Osteoblast (primary cell): Measurements from ENCODE around the gene UNCX. TPM values are rescaled to one million over a fixed set of nuclear protein-coding genes. Genes with fewer than 3 reads are reported as not detected.
A peak's percentile ranks its signal among the peaks of the same experiment; 100 is the strongest.

Experiments
- DNase-seq: peaks from one replicate; pipeline ENCODE4 v3.0.0; 2011; ENCODE audit warnings: low spot score, mixed read lengths; ENCODE audit not compliant: insufficient read length; ENCODE audit errors: missing footprints
- H2AFZ ChIP-seq: 2 replicates; pipeline ENCODE4 v1.6.0; 2011; ENCODE audit warnings: mild to moderate bottlenecking, low read length
- H3K27ac ChIP-seq: 2 replicates; pipeline ENCODE4 v1.5.1; 2011; ENCODE audit warnings: mild to moderate bottlenecking, low read depth, low read length, moderate library complexity
- H3K27me3 ChIP-seq: 2 replicates; pipeline ENCODE4 v1.6.0; 2012; ENCODE audit warnings: mild to moderate bottlenecking, control low read depth, inconsistent platforms, low read length, moderate library complexity; ENCODE audit not compliant: insufficient read depth
- H3K36me3 ChIP-seq: 2 replicates; pipeline ENCODE4 v1.5.1; 2011; ENCODE audit warnings: mild to moderate bottlenecking, low read length, control low read depth, moderate library complexity; ENCODE audit not compliant: insufficient read depth
- H3K4me1 ChIP-seq: 2 replicates; pipeline ENCODE4 v1.5.1; 2011; ENCODE audit warnings: mild to moderate bottlenecking, low read length, control low read depth, moderate library complexity; ENCODE audit not compliant: insufficient read depth
- H3K4me2 ChIP-seq: 2 replicates; pipeline ENCODE4 v1.6.0; 2011; ENCODE audit warnings: mild to moderate bottlenecking, low read length; ENCODE audit not compliant: insufficient read depth
- H3K4me3 ChIP-seq: fragments of 200-600 bp; sonication (generic); 3 replicates; pipeline ENCODE4 v1.5.1; 2012; ENCODE audit warnings: mild to moderate bottlenecking, low read length, inconsistent platforms; ENCODE audit not compliant: insufficient read depth
- H3K79me2 ChIP-seq: 2 replicates; pipeline ENCODE4 v1.6.0; 2012; ENCODE audit warnings: mild to moderate bottlenecking, low read length, control low read depth, inconsistent platforms; ENCODE audit not compliant: insufficient read depth
- H3K9me3 ChIP-seq: 2 replicates; pipeline ENCODE4 v1.5.1; 2011; ENCODE audit warnings: low read depth, low read length, control low read depth
- H4K20me1 ChIP-seq: 2 replicates; pipeline ENCODE4 v1.6.0; 2012; ENCODE audit warnings: mild to moderate bottlenecking, low read length, control low read depth; ENCODE audit not compliant: insufficient read depth
- CTCF ChIP-seq: IDR thresholded peaks from 2 replicates; pipeline ENCODE4 v1.5.1; 2011; ENCODE audit warnings: mild to moderate bottlenecking, low read depth, low read length, moderate library complexity; ENCODE audit errors: extremely low read depth
- total RNA-seq: library from RNA; depleted of rRNA; stranded (reverse); fragments of >200 nt; gene quantifications from 2 replicates; pipeline ENCODE4 v1.2.3, GENCODE V29; 2012

UNCX gene
- total RNA-seq, 1 donor = not detected

- Histone ChIP-seq H3K9me3 (no peaks in the 10 kb centered on the region), H3K4me1 (no peaks in the 10 kb centered on the region), H3K36me3 (no peaks in the 10 kb centered on the region), H3K79me2 (no peaks in the 10 kb centered on the region), H3K4me2 (no peak overlapping the region), H3K27me3 (peaks cover 48% of the 10 kb centered on the region), H3K4me3 (no peak overlapping the region), H3K27ac (no peak overlapping the region), H2AFZ (no peak overlapping the region), H4K20me1 (no peaks in the 10 kb centered on the region)
- DNase-seq = peak; percentile 58
- no peak for TF ChIP-seq CTCF
Measured at GRCh38 chr7:1220977-1221745, 11.5 kb upstream of the UNCX start.

- TF ChIP-seq CTCF = no peak
- Histone ChIP-seq H2AFZ (no peak overlapping the region), H3K4me3 (no peak overlapping the region), H3K4me1 (no peaks in the 10 kb centered on the region), H3K4me2 (no peak overlapping the region), H3K9me3 (no peaks in the 10 kb centered on the region), H3K79me2 (no peaks in the 10 kb centered on the region), H3K27ac (no peak overlapping the region), H4K20me1 (no peaks in the 10 kb centered on the region), H3K36me3 (no peaks in the 10 kb centered on the region), H3K27me3 (peaks cover 71% of the 10 kb centered on the region)
- peak; percentile 75 for DNase-seq
Measured at GRCh38 chr7:1223196-1223981, 9.3 kb upstream of the UNCX start.

GRCh38 chr7:1224086-1224716 is 8.5 kb upstream of the UNCX start:
- Histone ChIP-seq H3K4me2 (no peak overlapping the region), H4K20me1 (no peaks in the 10 kb centered on the region), H3K9me3 (no peaks in the 10 kb centered on the region), H3K79me2 (no peaks in the 10 kb centered on the region), H3K4me1 (no peaks in the 10 kb centered on the region), H2AFZ (no peak overlapping the region), H3K27ac (no peak overlapping the region), H3K27me3 (peaks cover 75% of the 10 kb centered on the region), H3K4me3 (no peak overlapping the region), H3K36me3 (no peaks in the 10 kb centered on the region)
- TF ChIP-seq CTCF = no peak
- DNase-seq = peak; percentile 83

- no peak overlapping the region for H3K27ac ChIP-seq
- no peaks in the 10 kb centered on the region for H3K36me3 ChIP-seq
- H3K27me3 ChIP-seq = peaks cover 73% of the 10 kb centered on the region
- H4K20me1 ChIP-seq = no peaks in the 10 kb centered on the region
- no peaks in the 10 kb centered on the region for H3K79me2 ChIP-seq
- H3K4me3 ChIP-seq = no peak overlapping the region
- H3K4me1 ChIP-seq = no peaks in the 10 kb centered on the region
- H3K9me3 ChIP-seq = no peaks in the 10 kb centered on the region
- H3K4me2 ChIP-seq = no peak overlapping the region
- peak; percentile 9 for DNase-seq
- H2AFZ ChIP-seq = no peak overlapping the region
- TF ChIP-seq CTCF = no peak
Measured at GRCh38 chr7:1225030-1225429, 7.6 kb upstream of the UNCX start.
